GM19351 (cell line): ENCODE results near the gene CRCP.
"Not testable (repeated sequence)": the region's sequence is repeated elsewhere in the genome, so short reads cannot be mapped to it uniquely, and the experiment has no call there.

Source experiments
- ATAC-seq: cut with Tn5 transposase; IDR thresholded peaks from one replicate; pipeline ENCODE4 v1.9.1; 2021; ENCODE audit warnings: mild to moderate bottlenecking, moderate library complexity; ENCODE audit not compliant: unreplicated experiment

Gene CRCP

GRCh38 chr7:66105263-66105748, 9.3 kb upstream of the CRCP start:
- ATAC-seq: no peak

DNA sequence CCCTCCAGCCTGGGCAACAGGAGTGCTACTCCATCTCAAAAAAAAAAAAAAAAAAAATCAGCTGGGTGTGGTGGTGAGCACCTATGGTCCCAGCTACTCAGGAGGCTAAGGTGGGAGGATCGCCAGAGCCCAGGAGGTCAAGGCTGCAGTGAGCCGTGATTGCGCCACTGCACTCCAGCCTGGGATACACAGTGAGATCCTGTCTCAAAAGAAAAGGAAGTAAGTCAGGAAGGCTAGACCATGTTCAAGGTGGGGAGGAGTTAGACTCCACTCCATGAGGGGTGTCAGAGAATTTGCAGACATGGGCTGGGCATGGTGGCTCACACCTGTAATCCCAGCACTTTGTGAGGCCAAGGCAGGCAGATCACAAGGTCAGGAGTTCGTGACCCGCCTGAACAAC, 6.2 kb upstream of the CRCP start:
- ATAC-seq: not testable (repeated sequence)

DNA sequence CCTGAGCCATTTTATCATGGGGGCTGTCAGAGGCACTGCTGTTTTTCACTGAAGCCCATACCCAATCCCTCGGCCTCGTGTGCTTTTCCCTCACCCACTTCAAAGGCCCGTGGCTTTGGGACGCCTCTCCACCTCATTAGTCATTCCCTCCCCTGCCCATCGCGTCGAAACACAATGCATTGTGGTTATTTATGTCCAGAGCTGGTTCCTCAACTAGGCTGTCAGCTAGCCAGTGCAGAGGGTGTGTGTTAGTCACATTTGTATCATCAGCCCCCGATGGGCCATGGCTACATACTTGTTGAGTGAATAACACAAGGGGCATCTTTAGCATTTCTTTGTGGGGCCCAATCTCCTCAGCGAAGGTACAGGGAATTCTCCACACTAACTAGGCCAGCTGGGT, 3.8 kb upstream of the CRCP start:
- ATAC-seq: no peak

- ATAC-seq: not testable (repeated sequence)
Measured at GRCh38 chr7:66116680-66117420, 2.2 kb downstream of the CRCP start.

DNA sequence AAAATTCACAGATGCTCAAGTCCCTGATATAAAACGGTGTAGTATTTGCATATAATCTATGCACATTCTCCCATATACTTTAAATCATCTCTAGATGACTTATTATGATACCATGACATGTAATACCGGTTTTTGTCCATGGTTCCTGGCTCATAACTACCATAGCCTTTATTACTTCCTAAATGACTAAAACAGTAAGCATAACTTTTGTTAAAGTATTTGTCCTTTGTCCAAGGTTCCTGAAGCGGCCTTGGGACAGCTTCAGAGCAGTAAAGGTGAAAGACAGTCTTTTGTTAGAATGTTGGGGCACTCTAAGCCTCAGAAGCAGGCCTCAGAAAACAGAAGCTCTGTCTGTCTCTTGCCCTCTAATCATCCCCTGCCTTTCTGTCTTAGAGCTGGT, 4.0 kb downstream of the CRCP start:
- ATAC-seq: no peak

DNA sequence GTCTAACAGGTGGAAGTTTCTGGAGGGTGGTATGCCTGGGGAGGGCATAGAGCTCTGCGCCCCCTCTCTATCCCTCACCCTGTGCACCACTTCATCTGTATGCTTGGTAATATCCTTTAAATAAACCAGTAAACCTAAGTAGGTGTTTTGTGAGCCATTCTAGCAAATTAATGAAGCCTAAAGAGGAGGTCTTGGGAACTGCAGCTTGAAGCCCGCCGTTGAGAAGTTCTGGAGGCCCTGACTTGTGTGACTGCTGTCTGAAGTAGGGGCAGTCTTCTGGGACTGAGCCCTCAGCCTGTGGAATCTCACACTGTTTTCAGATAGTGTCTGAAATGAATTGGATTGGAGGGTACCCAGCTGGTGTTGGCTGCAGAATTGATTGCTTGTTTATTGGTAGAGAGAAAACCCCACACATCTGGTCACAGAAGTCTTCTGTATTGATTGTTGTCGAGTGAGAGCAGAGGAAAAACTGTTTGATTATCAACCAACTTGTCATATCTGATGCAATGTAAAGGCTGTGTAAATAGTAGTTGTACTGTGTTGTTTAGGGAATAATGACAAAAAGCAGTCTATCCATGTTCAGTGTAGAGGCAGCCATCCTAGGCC, 4.7 kb downstream of the CRCP start:
- no peak for ATAC-seq

- no peak for ATAC-seq
Measured at GRCh38 chr7:66123175-66123528, 8.5 kb downstream of the CRCP start.

DNA sequence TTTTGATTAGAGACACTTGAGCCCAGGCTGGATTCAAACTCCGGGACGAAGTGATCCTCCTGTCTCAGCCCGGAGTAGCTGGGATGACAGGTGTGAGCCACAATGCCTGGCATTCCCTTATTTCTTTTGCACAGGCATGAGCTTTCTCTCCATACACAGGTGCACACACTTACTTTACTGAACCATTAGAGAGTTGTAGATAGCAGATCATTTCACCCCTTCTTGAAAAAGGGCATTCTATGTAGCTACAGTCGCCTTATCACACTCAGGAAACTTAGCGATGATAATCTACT, 9.9 kb downstream of the CRCP start:
- not testable (repeated sequence) for ATAC-seq

- no peak for ATAC-seq
Measured at GRCh38 chr7:66125052-66125694, 10.5 kb downstream of the CRCP start.

DNA sequence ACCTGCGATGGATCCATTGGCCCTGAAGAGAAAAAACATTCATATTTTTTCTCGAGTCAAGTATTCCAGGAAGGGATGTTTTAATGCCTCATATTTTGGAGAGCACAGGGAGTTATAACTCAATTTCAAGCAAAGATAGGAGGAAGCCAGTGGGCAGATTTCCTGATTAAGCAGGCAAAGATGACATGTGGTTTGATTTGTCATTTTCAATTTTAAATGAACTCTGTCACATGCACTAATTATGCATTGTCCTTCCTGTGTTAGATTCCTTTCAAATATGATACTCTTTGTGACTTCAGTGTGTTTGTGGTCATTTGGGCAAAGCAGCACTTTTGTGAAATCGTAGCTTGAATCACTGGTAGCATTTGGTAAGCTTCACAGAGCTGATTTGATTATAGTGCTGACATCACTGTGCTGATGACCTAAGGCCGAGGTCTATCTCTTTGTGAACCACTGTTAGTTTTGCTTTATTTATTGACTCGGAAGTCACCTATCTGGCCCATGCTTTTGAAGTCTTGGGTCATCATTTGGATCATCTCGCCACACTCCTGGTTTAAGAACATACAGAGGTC, 11.2 kb downstream of the CRCP start:
- ATAC-seq: not testable (repeated sequence)

- not testable (repeated sequence) for ATAC-seq
Measured at GRCh38 chr7:66127172-66127571, 12.5 kb downstream of the CRCP start.

- ATAC-seq: no peak
Measured at GRCh38 chr7:66138994-66139752, 24.5 kb downstream of the CRCP start.

DNA sequence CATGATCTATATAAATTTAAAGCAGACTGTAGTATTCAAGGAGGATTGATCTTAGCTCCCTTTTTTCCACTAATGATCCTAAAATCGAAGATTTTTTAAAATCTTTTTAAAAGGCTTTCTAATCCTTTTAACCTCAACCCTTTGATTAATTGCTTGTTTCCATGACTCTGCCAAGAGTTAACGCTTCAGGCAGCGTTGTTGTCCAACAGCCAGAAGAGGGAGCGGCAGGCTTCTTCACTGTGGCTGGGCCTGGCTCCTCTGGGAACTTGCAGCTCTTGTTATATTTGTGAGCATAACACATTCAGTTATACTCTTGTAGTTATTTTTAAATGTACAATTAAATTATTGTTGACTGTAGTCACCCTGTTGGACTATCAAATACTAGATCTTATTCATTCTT, 26.3 kb downstream of the CRCP start:
- no peak for ATAC-seq

DNA sequence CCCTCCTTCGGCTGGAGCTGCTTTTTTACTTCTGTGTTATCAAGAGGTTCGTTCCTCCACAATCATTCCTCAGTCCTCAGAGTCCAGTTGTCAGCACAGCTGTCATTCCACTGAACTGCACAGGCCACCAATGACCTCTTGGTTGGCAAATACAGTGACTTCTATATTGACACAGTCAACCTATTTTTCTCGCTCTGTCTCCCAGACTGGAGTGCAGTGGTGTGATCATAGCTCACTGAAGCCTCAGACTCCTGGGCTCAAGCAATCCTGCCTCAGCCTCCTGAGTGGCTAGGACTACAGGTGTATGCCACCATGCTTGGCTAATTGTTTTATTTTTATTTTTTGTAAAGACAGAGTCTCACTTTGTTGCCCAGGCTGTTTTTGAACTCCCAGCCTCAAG, 27.7 kb downstream of the CRCP start:
- ATAC-seq: no peak

DNA sequence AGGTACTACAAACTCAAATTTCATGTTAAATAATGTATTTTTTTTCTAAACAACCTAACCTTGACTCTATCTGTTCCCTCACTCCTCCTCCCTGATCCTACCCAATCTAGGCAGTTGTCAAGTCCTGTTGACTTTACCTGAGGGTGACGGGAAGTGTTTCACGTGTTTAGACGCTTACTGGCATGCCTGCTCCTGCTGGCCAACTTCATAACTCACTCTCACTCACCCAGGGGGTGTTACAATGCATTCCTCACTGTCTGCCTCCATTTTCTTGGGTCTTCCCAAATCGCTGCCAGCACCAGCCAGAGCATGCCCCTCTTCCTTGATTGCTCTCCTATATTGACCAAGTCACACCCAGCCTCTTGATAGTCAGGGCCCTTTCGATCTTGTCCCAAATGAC, 28.3 kb downstream of the CRCP start:
- ATAC-seq: no peak

DNA sequence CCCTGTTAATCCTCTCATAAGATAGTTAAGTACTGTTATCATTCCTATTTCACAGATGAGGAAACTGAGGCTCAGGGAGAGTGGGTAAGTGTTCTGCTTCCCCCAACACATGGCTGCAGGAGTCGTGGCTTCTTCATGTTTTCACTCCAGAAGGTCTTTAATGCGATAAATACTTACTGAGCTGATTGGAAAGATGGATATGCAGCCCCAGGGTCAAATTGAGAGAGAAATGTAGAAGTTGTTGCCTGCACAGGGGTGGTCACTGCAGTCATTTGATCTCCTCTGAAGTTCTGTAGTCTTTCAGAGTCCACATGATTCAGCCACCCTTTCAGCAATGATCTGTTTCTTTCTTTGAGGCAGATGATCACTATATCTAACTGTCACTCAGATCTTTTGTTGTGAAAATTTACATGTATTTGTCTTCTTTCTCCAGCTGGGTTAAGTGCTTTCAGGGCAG, 29.3 kb downstream of the CRCP start:
- ATAC-seq: no peak

DNA sequence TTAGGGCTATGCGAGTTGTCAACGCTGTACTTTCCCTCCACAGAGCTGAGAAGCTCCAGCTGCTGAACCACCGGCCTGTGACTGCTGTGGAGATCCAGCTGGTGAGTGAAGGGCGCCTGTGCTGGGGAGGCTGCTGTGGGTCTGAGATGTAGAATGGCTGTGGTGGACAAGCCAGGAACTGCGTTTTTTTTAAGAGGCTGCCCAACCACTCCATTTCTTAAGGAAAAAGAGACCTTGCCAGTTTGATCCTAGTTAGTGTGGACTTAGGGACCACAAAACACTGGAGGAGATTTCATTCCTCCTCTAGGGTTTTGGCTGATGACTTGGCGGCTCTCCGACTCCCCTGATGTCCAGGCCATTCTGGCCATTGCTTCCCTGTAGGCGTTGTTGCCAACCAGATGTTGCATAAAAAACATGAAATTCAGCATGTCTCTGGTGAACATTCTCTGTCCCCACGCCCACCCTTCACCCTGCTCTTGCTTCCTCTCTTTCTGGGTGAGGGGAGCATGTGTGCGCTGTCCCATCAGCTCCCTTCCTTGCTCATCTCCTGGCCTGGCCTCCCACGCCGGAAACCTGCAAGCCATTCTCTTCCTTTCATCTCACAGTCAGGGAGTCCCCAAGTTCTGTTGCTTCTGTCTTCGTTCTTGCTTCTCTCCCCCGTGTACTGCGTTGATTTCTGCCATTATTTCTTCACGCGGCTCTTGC, 30.9 kb downstream of the CRCP start:
- ATAC-seq: no peak

DNA sequence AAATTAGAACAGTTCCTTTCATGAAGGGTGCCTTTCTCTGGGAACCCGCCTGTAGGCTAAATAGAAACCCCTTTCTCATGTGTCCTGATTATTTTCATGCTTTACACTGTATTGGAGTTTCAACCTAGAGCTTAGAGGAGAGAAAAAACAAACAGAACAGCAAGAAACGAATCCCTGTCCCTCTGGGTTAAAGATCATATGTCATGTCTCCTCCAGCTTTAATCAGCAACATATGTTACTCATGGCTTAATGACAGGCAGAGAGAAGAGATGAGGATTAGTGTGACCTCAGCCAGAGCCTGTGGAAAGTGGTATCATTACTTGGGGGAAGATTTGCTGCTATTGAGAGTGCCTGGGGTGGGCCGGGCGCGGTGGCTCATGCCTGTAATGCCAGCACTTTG, 32.1 kb downstream of the CRCP start:
- no peak for ATAC-seq

GRCh38 chr7:66147657-66148056, 33.0 kb downstream of the CRCP start:
- ATAC-seq: not testable (repeated sequence)

- ATAC-seq: no peak
Measured at GRCh38 chr7:66150471-66150870, 35.8 kb downstream of the CRCP start.
